Panc1 (cell line): ENCODE measurements around the gene NCKAP5. TPM values are rescaled to one million over a fixed set of nuclear protein-coding genes. Genes with fewer than 3 reads are reported as not detected.

Experiments
- ATAC-seq: fragments of 200-7000 bp; cut with Tn5 transposase; 2 replicates; pipeline ENCODE4 v1.9.1; 2020; ENCODE audit warnings: mild to moderate bottlenecking, moderate library complexity
- BruUV-seq: library from RNA; stranded (reverse); fragments of 400-500 nt; replicated peaks from 2 replicates; lab custom pipeline; 2021; lab: Mats Ljungman, UMichigan
- CTCF ChIA-PET: fragments of 300-600 bp; sonication (Branson Sonifier 250); formaldehyde crosslinking; loops from one replicate; lab custom pipeline; 2022; ENCODE audit warnings: antibody characterized with exemption; lab: Charles Lee
- POLR2A ChIA-PET: fragments of 300-600 bp; sonication (Branson Sonifier 250); formaldehyde crosslinking; loops from one replicate; lab custom pipeline; 2022; ENCODE audit warnings: antibody characterized with exemption; lab: Charles Lee
- DNase-seq: peaks from one replicate; pipeline ENCODE4 v3.0.0-alpha.2; 2010; ENCODE audit warnings: low read depth, low spot score
- H3K27ac ChIP-seq: 2 replicates; pipeline ENCODE4 v1.5.1; 2011; ENCODE audit warnings: mild to moderate bottlenecking, low read length, inconsistent platforms
- H3K27me3 ChIP-seq: fragments of 200-500 bp; sonication (Bioruptor generic); 2 replicates; pipeline ENCODE4 v1.6.0; 2014; ENCODE audit warnings: low read length, inconsistent platforms; ENCODE audit not compliant: control insufficient read depth, insufficient read depth
- H3K36me3 ChIP-seq: fragments of 200-500 bp; sonication (Bioruptor generic); 2 replicates; pipeline ENCODE4 v1.5.1; 2014; ENCODE audit warnings: inconsistent platforms, mild to moderate bottlenecking, low read length, moderate library complexity; ENCODE audit not compliant: control insufficient read depth, insufficient read depth
- H3K4me1 ChIP-seq: 2 replicates; pipeline ENCODE4 v1.5.1; 2011; ENCODE audit warnings: inconsistent platforms, mild to moderate bottlenecking, low read length, moderate library complexity; ENCODE audit not compliant: control insufficient read depth, insufficient read depth
- H3K4me3 ChIP-seq, 2 experiments: 2 replicates each; pipeline ENCODE4 v1.5.1; 2011 to 2012; ENCODE audit warnings: low read depth in 2 of 2, low read length in 2 of 2, mild to moderate bottlenecking in 2 of 2, inconsistent platforms in 1 of 2, moderate library complexity in 1 of 2
- H3K9me3 ChIP-seq: fragments of 200-500 bp; sonication (Bioruptor generic); 2 replicates; pipeline ENCODE4 v1.5.1; 2014; ENCODE audit warnings: low read depth, mild to moderate bottlenecking, inconsistent platforms, low read length, moderate library complexity; ENCODE audit not compliant: control insufficient read depth, insufficient read depth
- CTCF ChIP-seq: fragments of 450-650 bp; IDR thresholded peaks from 2 replicates; pipeline ENCODE4 v1.5.1; 2017; ENCODE audit warnings: mild to moderate bottlenecking
- POLR2AphosphoS5 ChIP-seq: IDR thresholded peaks from 2 replicates; pipeline ENCODE4 v1.6.1; 2012; ENCODE audit warnings: mild to moderate bottlenecking, low read depth, low read length, moderate library complexity
- SIN3A ChIP-seq: IDR thresholded peaks from 2 replicates; pipeline ENCODE4 v1.6.1; 2012; ENCODE audit warnings: low read depth, mild to moderate bottlenecking, low read length, moderate library complexity, borderline replicate concordance; ENCODE audit not compliant: insufficient read depth
- TCF7L2 ChIP-seq: IDR thresholded peaks from 2 replicates; pipeline ENCODE4 v1.6.1; 2011; ENCODE audit warnings: mild to moderate bottlenecking, low read depth, low read length, inconsistent platforms
- in situ Hi-C: cut with HindIII; loops from 2 replicates; pipeline ENCODE4 v1.10.0; 2016; ENCODE audit warnings: low sequenced_read_pairs, low pct_unique_long_range_greater_than_20kb
- intact Hi-C: fragments of 100-400 bp; cut with micrococcal nuclease; formaldehyde crosslinking; loops from one replicate; pipeline ENCODE4 v1.10.0; 2022; ENCODE audit not compliant: unreplicated experiment
- total RNA-seq: library from RNA; stranded (reverse); gene quantifications from one replicate; pipeline ENCODE4 v1.2.1, GENCODE V29; 2021; ENCODE audit not compliant: unreplicated experiment
- TF ChIP-seq, protein P1 (sequence below), 2 experiments: IDR thresholded peaks; 2 replicates each; pipeline ENCODE4 v1.6.1; 2011 to 2012; ENCODE audit warnings: low read depth in 2 of 2, control low read depth in 1 of 2, low read length in 1 of 2, mild to moderate bottlenecking in 1 of 2, moderate library complexity in 1 of 2; ENCODE audit not compliant: insufficient read depth in 1 of 2

The NCKAP5 gene
- total RNA-seq, 1 experiment from 2014 or later = 0.10 TPM

- no peaks in the 10 kb centered on the region for H3K9me3 ChIP-seq
- no peaks in the 10 kb centered on the region for H3K4me1 ChIP-seq
- in situ Hi-C loops = no loop called here
- ChIA-PET CTCF (no interaction called here), POLR2A (no interaction called here)
- no peaks in the 10 kb centered on the region for H3K27me3 ChIP-seq
- no peak overlapping the region for H3K27ac ChIP-seq
- DNase-seq (no peak), ATAC-seq (no peak)
- H3K4me3 ChIP-seq = no peak overlapping the region
- H3K36me3 ChIP-seq = no peaks in the 10 kb centered on the region
- TF ChIP-seq SIN3A = no peak
- intact Hi-C loops = no loop called here
- no TSS peak for BruUV-seq
These were observed 262.0 kb downstream of the NCKAP5 start for GRCh38 chr2:133306236-133306635.

GRCh38 chr2:133304344-133304743 is 263.9 kb downstream of the NCKAP5 start:
- CTCF ChIA-PET = no interaction called here

More at GRCh38 chr2:133304344-133304743, 263.9 kb downstream of the NCKAP5 start:
- no peak overlapping the region for H3K27ac ChIP-seq
- H3K36me3 ChIP-seq = no peaks in the 10 kb centered on the region
- H3K4me1 ChIP-seq = no peaks in the 10 kb centered on the region
- DNase-seq (no peak), ATAC-seq (no peak)
- POLR2A ChIA-PET = no interaction called here
- H3K9me3 ChIP-seq = no peaks in the 10 kb centered on the region
- H3K4me3 ChIP-seq = no peak overlapping the region
- intact Hi-C loops (no loop called here), in situ Hi-C loops (no loop called here)
- no TSS peak for BruUV-seq
- H3K27me3 ChIP-seq = no peaks in the 10 kb centered on the region
- TF ChIP-seq, protein P1, sequence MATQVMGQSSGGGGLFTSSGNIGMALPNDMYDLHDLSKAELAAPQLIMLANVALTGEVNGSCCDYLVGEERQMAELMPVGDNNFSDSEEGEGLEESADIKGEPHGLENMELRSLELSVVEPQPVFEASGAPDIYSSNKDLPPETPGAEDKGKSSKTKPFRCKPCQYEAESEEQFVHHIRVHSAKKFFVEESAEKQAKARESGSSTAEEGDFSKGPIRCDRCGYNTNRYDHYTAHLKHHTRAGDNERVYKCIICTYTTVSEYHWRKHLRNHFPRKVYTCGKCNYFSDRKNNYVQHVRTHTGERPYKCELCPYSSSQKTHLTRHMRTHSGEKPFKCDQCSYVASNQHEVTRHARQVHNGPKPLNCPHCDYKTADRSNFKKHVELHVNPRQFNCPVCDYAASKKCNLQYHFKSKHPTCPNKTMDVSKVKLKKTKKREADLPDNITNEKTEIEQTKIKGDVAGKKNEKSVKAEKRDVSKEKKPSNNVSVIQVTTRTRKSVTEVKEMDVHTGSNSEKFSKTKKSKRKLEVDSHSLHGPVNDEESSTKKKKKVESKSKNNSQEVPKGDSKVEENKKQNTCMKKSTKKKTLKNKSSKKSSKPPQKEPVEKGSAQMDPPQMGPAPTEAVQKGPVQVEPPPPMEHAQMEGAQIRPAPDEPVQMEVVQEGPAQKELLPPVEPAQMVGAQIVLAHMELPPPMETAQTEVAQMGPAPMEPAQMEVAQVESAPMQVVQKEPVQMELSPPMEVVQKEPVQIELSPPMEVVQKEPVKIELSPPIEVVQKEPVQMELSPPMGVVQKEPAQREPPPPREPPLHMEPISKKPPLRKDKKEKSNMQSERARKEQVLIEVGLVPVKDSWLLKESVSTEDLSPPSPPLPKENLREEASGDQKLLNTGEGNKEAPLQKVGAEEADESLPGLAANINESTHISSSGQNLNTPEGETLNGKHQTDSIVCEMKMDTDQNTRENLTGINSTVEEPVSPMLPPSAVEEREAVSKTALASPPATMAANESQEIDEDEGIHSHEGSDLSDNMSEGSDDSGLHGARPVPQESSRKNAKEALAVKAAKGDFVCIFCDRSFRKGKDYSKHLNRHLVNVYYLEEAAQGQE (IDR thresholded peaks at IDR 0.05; ENCODE audit: insufficient read depth in 1 of 2, low read depth in 2 of 2, low read length in 1 of 2) = no peak
- TF ChIP-seq CTCF (no peak), TCF7L2 (no peak), SIN3A (no peak), POLR2AphosphoS5 (no peak)
